Measurements from ENCODE around the gene EPAS1.

EPAS1 gene

GRCh38 chr2:46339676-46340459, 42.7 kb downstream of the EPAS1 start:
- DNase-seq (ENCODE audit: low spot score): no peak

- no peak for DNase-seq (ENCODE audit: low spot score)
Measured at GRCh38 chr2:46340740-46341420, 43.7 kb downstream of the EPAS1 start.

GRCh38 chr2:46342566-46343315, 45.5 kb downstream of the EPAS1 start:
- DNase-seq (ENCODE audit: low spot score): no peak

GRCh38 chr2:46344706-46345105, 47.5 kb downstream of the EPAS1 start:
- DNase-seq (ENCODE audit: low spot score): no peak

- DNase-seq (ENCODE audit: low spot score): no peak
Measured at GRCh38 chr2:46345775-46346174, 48.6 kb downstream of the EPAS1 start.

DNA sequence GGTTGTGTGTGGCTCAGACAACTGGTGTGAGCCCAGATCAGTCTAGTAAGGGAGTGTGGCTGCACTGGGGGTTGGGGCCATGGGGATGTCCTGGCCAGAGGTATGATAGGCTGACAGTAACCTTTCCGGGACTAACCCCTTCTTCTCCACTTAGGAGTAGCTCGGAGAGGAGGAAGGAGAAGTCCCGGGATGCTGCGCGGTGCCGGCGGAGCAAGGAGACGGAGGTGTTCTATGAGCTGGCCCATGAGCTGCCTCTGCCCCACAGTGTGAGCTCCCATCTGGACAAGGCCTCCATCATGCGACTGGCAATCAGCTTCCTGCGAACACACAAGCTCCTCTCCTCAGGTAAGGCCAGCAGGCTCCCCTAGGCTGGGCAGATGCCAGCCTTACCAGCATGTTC, 49.5 kb downstream of the EPAS1 start:
- DNase-seq (ENCODE audit: low spot score): no peak

DNA sequence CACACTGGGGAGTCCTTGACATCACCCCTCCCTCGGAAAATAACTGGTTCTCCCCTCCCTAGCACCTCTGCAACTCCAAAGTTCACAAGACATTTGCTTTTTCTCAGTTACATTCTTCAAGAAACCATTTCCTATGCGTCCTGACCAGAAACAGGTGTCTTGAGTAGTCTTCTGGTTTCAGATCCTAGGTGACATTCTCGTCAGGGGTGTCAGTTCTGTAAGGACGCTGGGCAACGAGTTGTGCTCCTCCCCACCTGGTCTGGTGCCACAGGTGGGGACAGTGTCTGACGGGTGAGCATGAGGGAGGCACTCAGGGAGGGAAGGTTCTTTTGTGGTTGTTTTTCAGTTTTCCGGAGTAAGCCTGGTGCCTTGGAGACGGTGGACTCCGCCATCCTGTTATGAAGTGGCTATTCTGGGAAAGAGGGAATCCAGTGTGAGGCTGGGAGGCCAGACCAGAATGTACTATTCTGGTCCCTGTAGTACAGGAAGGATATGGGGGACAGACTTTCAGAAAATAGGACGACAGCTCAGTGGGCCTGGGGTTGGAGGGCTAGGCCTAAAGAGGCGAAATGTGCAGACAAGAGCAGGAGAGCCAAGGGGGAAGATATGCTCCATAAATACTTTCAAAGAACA, 50.6 kb downstream of the EPAS1 start:
- DNase-seq (ENCODE audit: low spot score): no peak

- no peak for DNase-seq (ENCODE audit: low spot score)
Measured at GRCh38 chr2:46349115-46349547, 51.9 kb downstream of the EPAS1 start.

DNA sequence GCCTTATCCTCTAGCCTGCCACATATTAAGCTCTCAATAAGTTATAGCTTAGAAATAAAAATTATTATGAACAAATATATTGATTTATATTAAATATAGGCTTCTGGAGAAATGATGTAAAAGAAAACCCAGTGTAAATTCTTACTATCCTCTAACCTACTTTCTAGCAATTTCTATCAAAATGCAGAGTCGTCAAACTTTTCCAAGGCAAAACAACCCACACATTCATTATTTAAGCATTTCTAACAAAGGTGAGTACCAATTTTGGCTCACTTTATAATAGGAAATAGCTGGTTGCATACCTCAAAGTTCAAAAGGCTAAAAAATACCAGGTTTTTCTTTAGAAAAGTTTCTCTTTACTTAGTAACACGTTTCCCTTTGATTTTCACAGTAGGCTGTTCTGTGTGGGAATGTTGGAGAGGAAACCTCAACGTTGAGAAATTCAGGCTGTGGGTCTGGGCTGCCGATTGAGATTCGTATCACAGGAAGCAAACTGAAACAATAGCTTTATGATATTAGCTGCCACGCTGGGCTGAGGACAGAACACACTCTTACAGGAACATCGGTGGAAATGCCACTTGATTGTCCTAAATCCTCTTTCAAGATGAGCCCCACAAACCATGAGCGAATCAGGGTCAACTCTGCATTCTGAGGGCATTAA, 53.0 kb downstream of the EPAS1 start:
- DNase-seq (ENCODE audit: low spot score): peak; percentile 11

GRCh38 chr2:46351098-46351749, 54.0 kb downstream of the EPAS1 start:
- peak; percentile 16 for DNase-seq (ENCODE audit: low spot score)

- peak; percentile 67 for DNase-seq (ENCODE audit: low spot score)
Measured at GRCh38 chr2:46351750-46352138, 54.5 kb downstream of the EPAS1 start.

GRCh38 chr2:46352621-46353020, 55.4 kb downstream of the EPAS1 start:
- DNase-seq (ENCODE audit: low spot score): no peak

GRCh38 chr2:46353509-46353908, 56.3 kb downstream of the EPAS1 start:
- DNase-seq (ENCODE audit: low spot score): no peak

DNA sequence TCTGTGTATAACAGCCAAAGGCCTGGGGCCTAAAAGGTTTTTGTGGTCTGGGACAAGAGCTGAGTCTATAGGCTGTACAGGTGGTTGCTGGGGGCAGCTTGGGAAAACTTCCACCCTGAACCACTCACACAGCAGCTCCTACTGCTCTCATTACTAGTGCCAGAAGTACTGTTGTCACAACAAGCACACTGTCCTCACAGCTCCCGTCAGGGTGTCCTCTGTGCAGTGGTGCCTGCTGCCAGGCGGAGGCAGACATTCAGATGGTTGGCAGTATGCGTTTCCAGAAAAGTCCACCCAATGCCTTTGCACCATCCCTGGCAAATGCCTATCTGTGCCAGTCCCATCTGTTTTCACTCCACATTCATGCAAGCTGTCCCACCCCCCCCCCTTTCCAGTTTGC, 58.5 kb downstream of the EPAS1 start:
- no peak for DNase-seq (ENCODE audit: low spot score)

DNA sequence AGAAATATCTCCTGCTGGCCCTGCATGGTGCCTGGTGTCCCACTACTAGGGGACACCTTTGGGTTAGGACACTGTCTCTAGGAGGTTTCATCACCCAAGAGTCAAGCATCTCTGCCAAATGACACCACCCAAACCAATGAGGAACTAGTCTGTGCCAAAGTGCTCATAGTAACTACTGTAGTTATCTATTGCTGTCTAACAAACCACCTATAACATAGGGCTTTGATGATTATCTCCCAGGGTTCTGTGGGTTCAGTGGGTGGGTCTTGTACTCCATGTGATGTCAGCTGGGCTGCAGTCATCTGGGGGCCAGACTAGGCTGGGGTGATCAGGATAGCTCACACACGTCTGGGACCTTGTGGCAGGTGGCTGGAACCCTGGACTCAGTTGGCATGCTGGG, 59.8 kb downstream of the EPAS1 start:
- no peak for DNase-seq (ENCODE audit: low spot score)

- no peak for DNase-seq (ENCODE audit: low spot score)
Measured at GRCh38 chr2:46358713-46359112, 61.5 kb downstream of the EPAS1 start.

DNA sequence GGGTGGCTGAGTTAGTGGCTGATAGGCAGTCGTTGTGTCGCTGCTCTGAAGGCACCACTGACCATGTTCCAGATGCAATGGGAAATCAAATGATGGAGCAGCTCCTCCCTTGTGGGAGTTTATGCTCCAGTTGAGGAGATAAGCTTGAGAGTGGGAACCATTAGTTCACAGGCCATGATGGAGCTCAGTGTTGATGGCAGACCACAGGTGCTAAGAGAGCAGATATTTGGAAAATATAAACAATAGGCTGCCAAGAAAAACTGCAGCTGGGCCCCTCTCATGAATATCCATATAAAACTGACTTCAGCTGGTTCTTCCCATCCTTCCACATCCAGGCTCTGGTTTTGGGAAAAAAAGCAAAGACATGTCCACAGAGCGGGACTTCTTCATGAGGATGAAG, 63.1 kb downstream of the EPAS1 start:
- DNase-seq (ENCODE audit: low spot score): no peak

DNA sequence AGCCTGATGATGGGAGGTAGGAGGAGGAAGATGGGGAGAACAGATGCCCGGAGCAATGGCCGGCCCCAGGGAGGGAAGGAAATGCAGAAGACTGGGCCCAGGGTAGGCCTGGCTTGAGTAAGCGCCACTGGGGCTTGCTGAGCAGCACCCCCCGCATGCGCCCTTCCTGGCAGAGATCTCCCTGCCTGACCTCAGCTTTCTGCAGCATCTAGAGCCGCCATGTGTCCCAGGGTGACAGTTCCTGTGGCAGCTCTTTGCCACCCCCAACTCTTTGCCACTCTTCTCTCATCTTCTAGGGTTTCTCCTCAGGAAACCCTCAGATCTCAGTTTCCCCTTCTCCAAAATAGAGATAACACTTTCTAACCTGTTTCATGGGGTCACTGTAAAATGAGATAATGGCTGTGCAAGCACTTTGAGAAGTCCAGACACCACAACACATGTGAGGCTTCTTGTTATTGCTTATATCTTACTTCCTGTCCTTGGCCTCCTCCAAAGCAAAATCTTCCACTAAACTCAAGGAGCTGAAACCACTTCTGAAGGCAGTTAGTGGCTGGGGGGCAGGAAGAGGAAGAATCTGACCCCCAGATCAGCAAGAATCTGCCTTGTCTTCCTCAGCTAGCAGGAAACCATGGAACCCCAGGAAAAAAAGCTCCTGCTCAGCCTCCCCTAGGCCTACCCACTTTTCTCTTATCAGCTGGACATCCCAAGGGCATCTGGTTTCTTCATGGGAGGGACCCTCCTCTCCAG, 64.9 kb downstream of the EPAS1 start:
- no peak for DNase-seq (ENCODE audit: low spot score)

GRCh38 chr2:46362667-46363012, 65.4 kb downstream of the EPAS1 start:
- no peak for DNase-seq (ENCODE audit: low spot score)

GRCh38 chr2:46363535-46364170, 66.4 kb downstream of the EPAS1 start:
- DNase-seq (ENCODE audit: low spot score): no peak
